ENCODE measurements around the gene ZBTB18. TPM values are rescaled to one million over a fixed set of nuclear protein-coding genes. Genes with fewer than 3 reads are reported as not detected.
"Not testable (repeated sequence)": the region's sequence is repeated elsewhere in the genome, so short reads cannot be mapped to it uniquely, and the experiment has no call there.

The ZBTB18 gene
- polyA plus RNA-seq, 6 donors from 2014 or later = 3.4 to 12.0 (median 9.8) TPM

GRCh38 chr1:244022311-244022710 is 28.8 kb upstream of the ZBTB18 start:
- H3K9me3 Mint-ChIP-seq = peaks cover 0 to 2% (median 0%) of the 10 kb centered on the region in 7 donors
- no peak for DNase-seq
- ATAC-seq (ENCODE audit: low read depth in 2 of 2) = no peak
- no peak overlapping the region for H3K27ac Mint-ChIP-seq
- H3K27me3 Mint-ChIP-seq = peaks cover 3 to 27% (median 15%) of the 10 kb centered on the region in 3 donors
- H3K4me3 Mint-ChIP-seq = no peak overlapping the region
- H3K36me3 Mint-ChIP-seq = no peaks in the 10 kb centered on the region
- H3K4me1 Mint-ChIP-seq = no peaks in the 10 kb centered on the region

GRCh38 chr1:244022864-244023440 is 28.1 kb upstream of the ZBTB18 start:
- H3K36me3 Mint-ChIP-seq = no peaks in the 10 kb centered on the region
- no peak for ATAC-seq (ENCODE audit: low read depth in 2 of 2)
- H3K27ac Mint-ChIP-seq = peak overlapping the region in 1 of 6 donors; percentile 19
- no peak for DNase-seq
- H3K9me3 Mint-ChIP-seq = peaks cover 0 to 2% (median 0%) of the 10 kb centered on the region in 7 donors
- H3K4me3 Mint-ChIP-seq = no peak overlapping the region
- H3K4me1 Mint-ChIP-seq = no peaks in the 10 kb centered on the region
- peaks cover 3 to 27% (median 19%) of the 10 kb centered on the region in 3 donors for H3K27me3 Mint-ChIP-seq

DNA sequence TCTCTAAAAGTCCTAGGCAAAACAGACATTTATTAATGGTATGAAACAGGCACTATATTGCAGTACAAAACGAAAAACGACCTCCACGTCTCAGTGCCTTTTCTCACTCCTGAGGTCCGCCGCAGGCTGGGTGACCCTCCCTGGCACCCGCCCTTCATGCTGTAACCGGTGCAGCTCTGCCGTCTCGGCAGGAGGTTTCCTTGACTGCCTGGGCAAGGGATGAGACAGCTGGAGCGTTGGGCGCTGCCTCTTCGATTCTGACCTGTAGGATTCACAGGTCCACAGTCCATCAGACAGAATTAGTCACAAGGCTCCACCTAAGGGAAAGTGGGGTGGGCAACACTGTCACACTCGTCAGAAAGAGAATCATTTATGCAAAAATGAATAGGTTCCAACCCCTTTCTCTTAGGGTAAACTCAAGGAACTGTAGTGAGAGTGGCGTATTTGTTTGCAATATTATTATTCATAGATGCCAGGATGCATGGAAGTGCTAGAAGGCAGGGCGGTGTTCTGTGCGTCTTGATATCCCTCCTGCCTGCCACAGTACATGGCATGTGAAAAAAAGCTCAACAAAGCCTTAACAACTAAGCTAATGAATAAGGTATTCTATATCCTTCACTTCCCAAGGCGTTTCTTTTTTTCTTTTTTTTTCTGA is 23.5 kb upstream of the ZBTB18 start:
- H3K4me1 Mint-ChIP-seq = no peaks in the 10 kb centered on the region
- DNase-seq (no peak), ATAC-seq (ENCODE audit: low read depth in 2 of 2) (no peak)
- H3K36me3 Mint-ChIP-seq = no peaks in the 10 kb centered on the region
- H3K27me3 Mint-ChIP-seq = peaks cover 13 to 22% (median 16%) of the 10 kb centered on the region in 3 donors
- no peak overlapping the region for H3K4me3 Mint-ChIP-seq
- peak overlapping the region in 1 of 6 donors; percentile 22 for H3K27ac Mint-ChIP-seq
- no peaks in the 10 kb centered on the region for H3K9me3 Mint-ChIP-seq

GRCh38 chr1:244028701-244029100 is 22.4 kb upstream of the ZBTB18 start:
- DNase-seq (no peak), ATAC-seq (ENCODE audit: low read depth in 2 of 2) (no peak)
- Mint-ChIP-seq H3K27ac (peak overlapping the region in 1 of 6 donors; percentile 16), H3K27me3 (peaks cover 5 to 29% (median 16%) of the 10 kb centered on the region in 3 donors), H3K36me3 (no peaks in the 10 kb centered on the region), H3K4me1 (no peaks in the 10 kb centered on the region), H3K4me3 (no peak overlapping the region), H3K9me3 (no peaks in the 10 kb centered on the region)

DNA sequence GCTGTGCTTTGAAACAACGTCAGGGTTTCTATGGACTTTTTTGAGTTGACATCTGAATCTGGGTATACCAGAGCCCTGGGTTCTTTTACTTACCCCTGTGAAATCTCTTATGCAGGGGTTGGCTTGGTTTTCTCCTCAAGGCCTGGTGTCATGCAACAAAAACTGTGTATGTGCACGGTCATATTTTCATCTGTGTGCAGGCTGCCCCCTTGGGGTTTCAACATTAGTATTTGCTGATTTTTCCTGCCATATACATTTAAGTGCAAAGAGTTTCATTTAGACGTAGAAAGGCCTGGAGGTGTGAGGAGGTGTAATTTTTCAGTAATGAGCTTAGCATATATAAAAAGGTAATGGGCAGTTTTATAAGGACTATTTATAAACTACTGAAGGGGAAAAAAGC is 22.0 kb upstream of the ZBTB18 start:
- no peaks in the 10 kb centered on the region for H3K36me3 Mint-ChIP-seq
- peaks cover 5 to 29% (median 16%) of the 10 kb centered on the region in 3 donors for H3K27me3 Mint-ChIP-seq
- H3K4me3 Mint-ChIP-seq = no peak overlapping the region
- H3K9me3 Mint-ChIP-seq = no peaks in the 10 kb centered on the region
- ATAC-seq (ENCODE audit: low read depth in 2 of 2) (no peak), DNase-seq (no peak)
- H3K27ac Mint-ChIP-seq = no peak overlapping the region
- no peaks in the 10 kb centered on the region for H3K4me1 Mint-ChIP-seq

DNA sequence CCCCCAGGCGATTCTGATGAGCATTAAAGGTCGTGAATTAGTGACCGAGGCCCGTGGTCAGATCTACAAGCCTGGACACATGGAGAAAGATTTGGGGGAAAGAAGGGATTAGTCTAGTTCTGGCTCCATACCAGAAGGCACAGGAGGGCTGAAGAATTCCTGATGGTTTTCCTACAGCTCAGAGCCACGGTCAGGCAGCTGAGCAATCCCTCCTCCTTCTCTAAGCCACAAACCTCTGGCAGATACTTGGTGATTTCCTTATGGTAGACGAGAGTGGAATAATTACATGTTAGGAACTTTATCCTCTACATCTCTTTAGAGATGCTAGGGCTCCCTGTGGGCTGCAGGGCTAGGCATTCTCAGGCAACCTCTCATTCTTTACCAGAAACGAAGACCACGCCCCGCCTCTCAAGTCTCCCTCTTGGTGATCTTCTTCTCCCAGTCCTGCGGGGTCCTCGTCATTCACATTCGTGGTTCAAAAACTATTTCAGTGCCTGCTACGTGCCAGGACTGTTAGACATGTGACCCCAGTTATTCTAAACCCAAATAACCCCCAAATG is 20.5 kb upstream of the ZBTB18 start:
- H3K9me3 Mint-ChIP-seq = no peaks in the 10 kb centered on the region
- H3K4me3 Mint-ChIP-seq = no peak overlapping the region
- no peaks in the 10 kb centered on the region for H3K4me1 Mint-ChIP-seq
- peaks cover 5 to 29% (median 16%) of the 10 kb centered on the region in 3 donors for H3K27me3 Mint-ChIP-seq
- H3K27ac Mint-ChIP-seq = peak overlapping the region in 2 of 6 donors; percentile 22 to 63
- ATAC-seq (ENCODE audit: low read depth in 2 of 2) = no peak
- no peaks in the 10 kb centered on the region for H3K36me3 Mint-ChIP-seq
- no peak for DNase-seq

DNA sequence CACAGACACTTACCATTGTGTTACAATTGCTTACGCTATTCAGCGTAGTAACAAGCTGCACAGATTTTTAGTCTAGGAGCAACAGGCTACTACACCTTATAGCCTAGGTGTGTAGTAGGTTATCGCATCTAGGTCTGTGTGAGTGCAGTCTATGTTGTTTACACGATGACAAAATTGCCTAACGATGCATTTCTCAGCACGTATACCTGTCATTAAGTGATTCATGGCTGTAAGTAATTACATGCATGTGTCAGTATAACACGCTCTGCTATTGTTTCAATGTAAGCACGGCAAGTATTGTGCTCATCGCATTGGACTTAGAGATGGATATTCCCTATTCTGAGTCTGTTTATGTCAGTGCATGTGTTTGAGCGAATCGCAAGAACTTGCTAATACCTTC is 15.7 kb upstream of the ZBTB18 start:
- H3K4me1 Mint-ChIP-seq = no peaks in the 10 kb centered on the region
- no peak for DNase-seq
- no peaks in the 10 kb centered on the region for H3K36me3 Mint-ChIP-seq
- H3K27me3 Mint-ChIP-seq = peaks cover 0 to 14% (median 12%) of the 10 kb centered on the region in 3 donors
- H3K27ac Mint-ChIP-seq = no peak overlapping the region
- ATAC-seq (ENCODE audit: low read depth in 2 of 2) = no peak
- no peak overlapping the region for H3K4me3 Mint-ChIP-seq
- H3K9me3 Mint-ChIP-seq = no peaks in the 10 kb centered on the region

DNA sequence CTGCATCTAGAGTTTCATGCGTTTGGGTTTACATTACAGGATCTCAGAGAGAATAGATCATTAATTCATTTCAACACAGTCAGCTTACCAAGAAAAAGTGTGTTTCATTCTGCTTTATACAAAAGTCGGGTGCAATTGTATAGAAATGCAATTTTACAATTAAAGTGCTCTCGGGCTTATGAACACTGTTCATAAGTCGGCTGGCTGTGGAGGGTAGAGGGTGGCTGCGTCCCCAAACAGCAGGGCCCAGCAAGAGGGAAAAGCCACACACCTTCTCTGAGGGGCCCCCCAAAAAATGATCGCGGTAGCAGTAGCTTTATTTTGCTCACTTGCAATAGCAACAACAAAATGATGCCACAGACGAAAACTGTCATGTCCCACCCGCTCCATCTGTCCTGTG is 13.8 kb upstream of the ZBTB18 start:
- Mint-ChIP-seq H3K4me3 (no peak overlapping the region), H3K4me1 (peaks cover 0 to 3% (median 0%) of the 10 kb centered on the region in 3 donors), H3K36me3 (no peaks in the 10 kb centered on the region), H3K27ac (no peak overlapping the region), H3K27me3 (peaks cover 0 to 7% (median 7%) of the 10 kb centered on the region in 3 donors), H3K9me3 (no peaks in the 10 kb centered on the region)
- ATAC-seq (ENCODE audit: low read depth in 2 of 2) (no peak), DNase-seq (no peak)

GRCh38 chr1:244041466-244042120 is 9.5 kb upstream of the ZBTB18 start:
- Mint-ChIP-seq H3K27ac (peak overlapping the region in 1 of 6 donors; percentile 58), H3K9me3 (no peaks in the 10 kb centered on the region), H3K4me1 (peaks cover 10% of the 10 kb centered on the region in 3 donors)

DNA sequence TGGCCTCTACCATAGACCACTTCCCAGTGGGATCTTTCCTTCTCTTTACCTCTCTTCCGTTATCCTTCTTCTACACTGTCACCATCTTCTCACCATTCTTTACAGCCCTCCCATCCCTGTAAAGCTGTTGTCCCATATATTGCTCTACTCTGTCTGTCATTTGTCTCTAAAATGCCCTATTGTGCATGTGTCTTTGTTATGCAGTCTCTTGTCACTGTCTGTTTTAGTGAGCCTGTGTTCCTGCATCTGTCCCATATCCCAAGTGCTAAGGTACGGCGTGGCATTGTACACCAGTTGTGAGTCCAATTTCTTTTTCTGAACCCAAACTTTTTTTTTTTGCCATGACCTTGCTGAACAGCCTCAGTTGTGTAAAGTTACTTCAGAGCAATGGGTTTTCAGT is 8.8 kb upstream of the ZBTB18 start:
- H3K4me1 Mint-ChIP-seq = peaks cover 16 to 17% (median 16%) of the 10 kb centered on the region in 3 donors
- ATAC-seq (ENCODE audit: low read depth in 2 of 2) (no peak), DNase-seq (no peak)
- no peaks in the 10 kb centered on the region for H3K9me3 Mint-ChIP-seq
- H3K4me3 Mint-ChIP-seq = no peak overlapping the region
- peaks cover 0 to 4% (median 0%) of the 10 kb centered on the region in 3 donors for H3K27me3 Mint-ChIP-seq
- no peaks in the 10 kb centered on the region for H3K36me3 Mint-ChIP-seq
- H3K27ac Mint-ChIP-seq = no peak overlapping the region

More at GRCh38 chr1:244041466-244042120, 9.5 kb upstream of the ZBTB18 start:
- Mint-ChIP-seq H3K27me3 (peaks cover 0 to 4% (median 0%) of the 10 kb centered on the region in 3 donors), H3K4me3 (peak overlapping the region in 1 of 8 donors; percentile 35), H3K36me3 (no peaks in the 10 kb centered on the region)
- DNase-seq (no peak), ATAC-seq (ENCODE audit: low read depth in 2 of 2) (no peak)

DNA sequence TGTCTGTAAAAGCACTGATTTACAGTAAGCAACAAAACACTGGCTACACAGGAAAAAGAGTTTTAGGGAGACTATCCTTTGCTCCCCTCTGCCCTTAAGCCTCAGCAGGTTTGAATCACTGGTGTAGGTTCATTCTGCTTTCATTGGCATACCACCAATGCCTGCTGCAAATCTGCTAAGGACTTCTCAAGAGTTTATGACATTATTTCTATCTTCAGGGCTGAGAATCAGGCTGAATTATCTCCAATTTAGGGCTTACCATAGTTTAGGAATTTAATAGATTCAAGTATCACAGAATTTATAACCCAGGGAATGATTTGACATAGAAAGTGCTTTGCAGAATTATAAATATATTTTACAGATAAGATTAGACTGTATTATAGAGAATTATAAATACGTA is 6.7 kb upstream of the ZBTB18 start:
- Mint-ChIP-seq H3K4me3 (peak overlapping the region in 1 of 8 donors; percentile 29), H3K36me3 (peaks cover 2 to 4% of the 10 kb centered on the region in 2 donors), H3K9me3 (no peaks in the 10 kb centered on the region), H3K27ac (peak overlapping the region in 2 of 6 donors; percentile 33 to 64), H3K27me3 (no peaks in the 10 kb centered on the region), H3K4me1 (peaks cover 16 to 20% (median 17%) of the 10 kb centered on the region in 3 donors)
- DNase-seq = no peak
- ATAC-seq (ENCODE audit: low read depth in 2 of 2) = no peak

- Mint-ChIP-seq H3K4me1 (peaks cover 17 to 35% (median 27%) of the 10 kb centered on the region in 3 donors), H3K4me3 (peak overlapping the region in 6 of 8 donors; percentile 18 to 96 (median 94)), H3K27ac (peak overlapping the region in 5 of 6 donors; percentile 98 to 100 (median 100))
- H3K9me3 Mint-ChIP-seq; DNase-seq; H3K36me3 Mint-ChIP-seq; ATAC-seq (ENCODE audit: low read depth in 2 of 2); H3K27me3 Mint-ChIP-seq: not testable (repeated sequence)
Observed at GRCh38 chr1:244046254-244046653, 4.8 kb upstream of the ZBTB18 start.

- H3K4me3 Mint-ChIP-seq = peak overlapping the region in 7 of 8 donors; percentile 92 to 99 (median 96)
- DNase-seq (no peak), ATAC-seq (ENCODE audit: low read depth in 2 of 2) (no peak)
- H3K9me3 Mint-ChIP-seq = no peaks in the 10 kb centered on the region
- peak overlapping the region in 5 of 6 donors; percentile 98 to 100 (median 100) for H3K27ac Mint-ChIP-seq
- no peaks in the 10 kb centered on the region for H3K27me3 Mint-ChIP-seq
- peaks cover 17 to 35% (median 27%) of the 10 kb centered on the region in 3 donors for H3K4me1 Mint-ChIP-seq
- H3K36me3 Mint-ChIP-seq = peaks cover 6 to 7% of the 10 kb centered on the region in 2 donors
Observed at GRCh38 chr1:244046907-244047611, 4.0 kb upstream of the ZBTB18 start.

Measured in naive B cell (primary cell).